H9 (cell line): ENCODE data around the gene UQCRHL. TPM values are rescaled to one million over a fixed set of nuclear protein-coding genes. Genes with fewer than 3 reads are reported as not detected.
"Not testable (repeated sequence)": the region's sequence is repeated elsewhere in the genome, so short reads cannot be mapped to it uniquely, and the experiment has no call there.

ENCODE experiments used
- DNase-seq: peaks from one replicate; pipeline ENCODE4 v3.0.0-alpha.2; 2017
- H2AFZ ChIP-seq: one replicate; pipeline ENCODE4 v1.6.1; 2013; ENCODE audit warnings: mild to moderate bottlenecking, low read length, control low read depth, moderate library complexity
- H2AK5ac ChIP-seq: 2 replicates; pipeline ENCODE4 v1.6.1; 2013; ENCODE audit warnings: low read length, control low read depth, mixed read lengths; ENCODE audit not compliant: insufficient read length
- H2BK120ac ChIP-seq: one replicate; pipeline ENCODE4 v1.6.1; 2013; ENCODE audit warnings: low read depth, mild to moderate bottlenecking, low read length, control low read depth, inconsistent platforms; ENCODE audit not compliant: poor library complexity, severe bottlenecking
- H2BK12ac ChIP-seq: 2 replicates; pipeline ENCODE4 v1.6.1; 2013; ENCODE audit warnings: low read length, control low read depth, mixed read lengths, low read depth; ENCODE audit not compliant: insufficient read length
- H2BK15ac ChIP-seq: 2 replicates; pipeline ENCODE4 v1.6.1; 2013; ENCODE audit warnings: low read depth, low read length, control low read depth
- H2BK20ac ChIP-seq: one replicate; pipeline ENCODE4 v1.6.1; 2013; ENCODE audit warnings: low read depth, mild to moderate bottlenecking, low read length, control low read depth, inconsistent platforms; ENCODE audit not compliant: poor library complexity, severe bottlenecking
- H2BK5ac ChIP-seq: 2 replicates; pipeline ENCODE4 v1.6.1; 2013; ENCODE audit warnings: low read length, control low read depth, mixed read lengths; ENCODE audit not compliant: insufficient read length
- H3K14ac ChIP-seq: 2 replicates; pipeline ENCODE4 v1.6.1; 2013; ENCODE audit warnings: low read length, control low read depth; ENCODE audit not compliant: insufficient read depth
- H3K18ac ChIP-seq: 2 replicates; pipeline ENCODE4 v1.6.1; 2013; ENCODE audit warnings: low read depth, mild to moderate bottlenecking, mixed read lengths, low read length, control low read depth; ENCODE audit not compliant: insufficient read length
- H3K23ac ChIP-seq: 2 replicates; pipeline ENCODE4 v1.6.1; 2013; ENCODE audit warnings: low read length, control low read depth, mixed read lengths, low read depth; ENCODE audit not compliant: insufficient read length
- H3K23me2 ChIP-seq: 2 replicates; pipeline ENCODE4 v1.6.1; 2013; ENCODE audit warnings: low read depth, mild to moderate bottlenecking, mixed read lengths, low read length, control low read depth; ENCODE audit not compliant: insufficient read length, poor library complexity, severe bottlenecking
- H3K27ac ChIP-seq: 2 replicates; pipeline ENCODE4 v1.5.1; 2013; ENCODE audit warnings: low read length, control low read depth, mixed read lengths, low read depth; ENCODE audit not compliant: insufficient read length
- H3K27me3 ChIP-seq: 2 replicates; pipeline ENCODE4 v1.6.1; 2013; ENCODE audit warnings: low read length, control low read depth, inconsistent platforms; ENCODE audit not compliant: insufficient read depth
- H3K4ac ChIP-seq: 2 replicates; pipeline ENCODE4 v1.6.1; 2013; ENCODE audit warnings: low read depth, mild to moderate bottlenecking, control low read depth, inconsistent platforms, low read length, moderate library complexity
- H3K4me1 ChIP-seq: 2 replicates; pipeline ENCODE4 v1.6.1; 2013; ENCODE audit warnings: low read length, control low read depth, inconsistent platforms; ENCODE audit not compliant: insufficient read depth
- H3K4me2 ChIP-seq: 2 replicates; pipeline ENCODE4 v1.6.1; 2013; ENCODE audit warnings: low read length, control low read depth, mixed read lengths; ENCODE audit not compliant: insufficient read length, insufficient read depth
- H3K56ac ChIP-seq: 2 replicates; pipeline ENCODE4 v1.6.1; 2013; ENCODE audit warnings: low read depth, mild to moderate bottlenecking, mixed read lengths, low read length, control low read depth; ENCODE audit not compliant: insufficient read length
- H3K79me1 ChIP-seq: 2 replicates; pipeline ENCODE4 v1.6.1; 2013; ENCODE audit warnings: low read depth, mild to moderate bottlenecking, moderate library complexity, low read length, control low read depth, inconsistent platforms; ENCODE audit not compliant: insufficient read depth, poor library complexity, severe bottlenecking
- H3K79me2 ChIP-seq: 2 replicates; pipeline ENCODE4 v1.6.1; 2013; ENCODE audit warnings: low read length, control low read depth, inconsistent platforms; ENCODE audit not compliant: insufficient read depth
- H3K9ac ChIP-seq: 2 replicates; pipeline ENCODE4 v1.6.1; 2013; ENCODE audit warnings: low read length, control low read depth, mixed read lengths; ENCODE audit not compliant: insufficient read length; ENCODE audit errors: extremely low read depth
- H3K9me3 ChIP-seq: one replicate; pipeline ENCODE4 v1.6.1; 2013; ENCODE audit warnings: low read depth, low read length, inconsistent platforms; ENCODE audit not compliant: control insufficient read depth
- H3T11ph ChIP-seq: one replicate; pipeline ENCODE4 v1.6.1; 2013; ENCODE audit warnings: mild to moderate bottlenecking, low read length, control low read depth, inconsistent platforms
- H4K20me1 ChIP-seq: one replicate; pipeline ENCODE4 v1.6.1; 2013; ENCODE audit not compliant: control insufficient read depth, insufficient read length, insufficient read depth
- H4K5ac ChIP-seq: 2 replicates; pipeline ENCODE4 v1.6.1; 2013; ENCODE audit warnings: low read depth, mild to moderate bottlenecking, mixed read lengths, low read length, control low read depth; ENCODE audit not compliant: insufficient read length
- H4K8ac ChIP-seq: replicated peaks from 2 replicates; pipeline ENCODE4 v1.6.1; 2013; ENCODE audit warnings: low read length, control low read depth, mixed read lengths, low read depth; ENCODE audit not compliant: insufficient read length
- H4K91ac ChIP-seq: 2 replicates; pipeline ENCODE4 v1.6.1; 2013; ENCODE audit warnings: low read depth, mild to moderate bottlenecking, moderate library complexity, mixed read lengths, low read length, control low read depth; ENCODE audit not compliant: insufficient read length
- H3K27ac Mint-ChIP-seq, 3 experiments: 2 replicates in 2 of 3; 3 replicates in 1 of 3; pipeline ENCODE4 v1.8.0; 2020 to 2021; ENCODE audit warnings: mixed read lengths in 3 of 3, mild to moderate bottlenecking in 1 of 3, moderate library complexity in 1 of 3
- H3K27me3 Mint-ChIP-seq: 2 replicates; pipeline ENCODE4 v1.8.0; 2021; ENCODE audit warnings: low read depth, mild to moderate bottlenecking, moderate library complexity, mixed read lengths
- H3K36me3 Mint-ChIP-seq, 3 experiments: 2 replicates in 2 of 3; 3 replicates in 1 of 3; pipeline ENCODE4 v1.8.0; 2020 to 2021; ENCODE audit warnings: low read depth in 3 of 3, mixed read lengths in 3 of 3; ENCODE audit not compliant: insufficient read depth in 1 of 3
- H3K4me1 Mint-ChIP-seq, 2 experiments: 2 replicates each; pipeline ENCODE4 v1.8.0; 2020; ENCODE audit warnings: mixed read lengths in 2 of 2
- H3K4me3 Mint-ChIP-seq, 2 experiments: 2 replicates in 1 of 2; 3 replicates in 1 of 2; pipeline ENCODE4 v1.8.0; 2020 to 2021; ENCODE audit warnings: mild to moderate bottlenecking in 2 of 2, mixed read lengths in 2 of 2, moderate library complexity in 1 of 2
- H3K9me3 Mint-ChIP-seq, 2 experiments: 2 replicates in 1 of 2; 3 replicates in 1 of 2; pipeline ENCODE4 v1.8.0; 2020; ENCODE audit warnings: mild to moderate bottlenecking in 2 of 2, mixed read lengths in 2 of 2, moderate library complexity in 1 of 2
- CTCF ChIP-seq: fragments of 200-600 bp; sonication (generic); conservative IDR thresholded peaks from 3 replicates; pipeline ENCODE4 v1.8.0; 2021; ENCODE audit warnings: antibody characterized with exemption, mild to moderate bottlenecking
- WGBS: extraction: QIAGEN DNeasy Blood & Tissue Kit; methylation state at CpG from one replicate; pipeline ENCODE4 v1.1.7; 2013; ENCODE audit warnings: missing lambda C conversion rate, low lambda C conversion rate, mixed read lengths; ENCODE audit not compliant: insufficient read length; ENCODE audit errors: extremely low coverage; 5-methylcytosine and 5-hydroxymethylcytosine counted together
- total RNA-seq: library from RNA; stranded (reverse); gene quantifications from 2 replicates; pipeline ENCODE4 v1.2.1, GENCODE V29; 2021

The UQCRHL gene
- total RNA-seq, 1 experiment from 2014 or later = 2.0 TPM

DNA sequence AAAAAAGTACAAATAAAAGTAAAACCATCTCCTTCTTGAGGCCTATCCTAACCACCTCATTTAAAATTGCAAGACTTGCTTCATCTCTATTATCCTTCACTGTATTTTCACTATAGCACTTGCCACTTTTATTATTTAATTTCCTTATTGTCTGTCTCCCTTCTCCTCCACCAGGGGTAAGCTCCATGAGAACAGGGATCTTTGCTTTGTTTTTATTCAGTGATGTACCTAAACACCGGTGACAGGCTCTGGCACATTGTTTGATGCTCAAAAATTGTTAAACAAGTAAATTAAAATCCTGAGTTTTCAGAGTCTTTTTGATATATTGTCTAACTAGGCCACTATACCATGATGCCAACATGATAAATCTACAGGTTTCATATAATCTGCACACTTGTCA is 22.8 kb upstream of the UQCRHL start:
- H3K36me3 Mint-ChIP-seq = peaks cover 7 to 11% (median 7%) of the 10 kb centered on the region in 3 experiments; a peak in 6 of 7 replicates
- Histone ChIP-seq H2AK5ac (no peak overlapping the region), H3K56ac (no peak overlapping the region), H4K20me1 (no peaks in the 10 kb centered on the region), H3K4me1 (peaks cover 3% of the 10 kb centered on the region; the same call in 1 of the 2 replicates), H3K9me3 (no peaks in the 10 kb centered on the region), H2BK12ac (no peak overlapping the region), H2BK15ac (no peak overlapping the region), H3K79me2 (no peaks in the 10 kb centered on the region), H2AFZ (no peak overlapping the region), H2BK20ac (no peak overlapping the region), H3K9ac (no peak overlapping the region), H3K18ac (no peak overlapping the region), H3K27me3 (no peaks in the 10 kb centered on the region), H4K5ac (no peak overlapping the region), H3K14ac (no peak overlapping the region), H3K27ac (no peak overlapping the region), H3T11ph (no peak overlapping the region), H3K4me2 (no peak overlapping the region), H2BK5ac (no peak overlapping the region), H3K4ac (no peak overlapping the region), H3K23ac (no peak overlapping the region), H3K23me2 (peaks cover 10% of the 10 kb centered on the region), H4K8ac (no peak overlapping the region), H2BK120ac (no peak overlapping the region), H3K79me1 (no peaks in the 10 kb centered on the region), H4K91ac (no peak overlapping the region)
- no peaks in the 10 kb centered on the region for H3K27me3 Mint-ChIP-seq
- H3K9me3 Mint-ChIP-seq = no peaks in the 10 kb centered on the region; a peak in 1 of 5 replicates
- no CpG with 5 or more reads among the region's 1 CpG for WGBS
- peak; percentile 48 for TF ChIP-seq CTCF
- no peak for DNase-seq
- H3K4me1 Mint-ChIP-seq = peaks cover 35 to 37% of the 10 kb centered on the region in 2 experiments
- peak overlapping the region in 2 of 3 experiments; percentile 5 to 82; a peak in 3 of 7 replicates for H3K27ac Mint-ChIP-seq
- H3K4me3 Mint-ChIP-seq = 0 out of 5 replicates have a peak overlapping the region, but pooled peaks of 1 of the 2 experiments have one; percentile 53

DNA sequence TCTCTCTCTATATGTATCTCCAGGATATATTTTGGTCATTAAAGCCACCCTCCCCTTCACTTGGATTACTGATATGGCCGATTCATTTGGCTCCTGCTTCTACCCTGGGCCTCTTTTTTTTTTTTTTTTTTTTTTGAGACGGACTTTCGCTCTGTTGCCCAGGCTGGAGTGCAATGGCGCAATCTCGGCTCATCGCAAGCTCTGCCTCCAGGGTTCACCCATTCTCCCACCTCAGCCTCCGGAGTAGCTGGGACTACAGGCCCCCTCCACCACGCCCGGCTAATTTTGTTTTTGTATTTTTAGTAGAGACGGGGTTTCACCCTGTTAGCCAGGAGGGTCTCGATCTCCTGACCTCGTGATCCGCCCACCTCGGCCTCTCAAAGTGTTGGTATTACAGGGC is 21.5 kb upstream of the UQCRHL start:
- no CpG with 5 or more reads among the region's 14 CpGs for WGBS
- H3K79me1 ChIP-seq, H3K27ac ChIP-seq: not testable (repeated sequence)

More for the DNA sequence above, 21.5 kb upstream of the UQCRHL start:
- H3K9me3 Mint-ChIP-seq, H3K56ac ChIP-seq, H4K8ac ChIP-seq, H3K4me2 ChIP-seq, H2AFZ ChIP-seq, H3K23ac ChIP-seq, H3K27me3 Mint-ChIP-seq, H2BK120ac ChIP-seq, H4K20me1 ChIP-seq, H3K4me1 ChIP-seq, H3K4me3 Mint-ChIP-seq, H3K9ac ChIP-seq, DNase-seq, H2BK15ac ChIP-seq, H2AK5ac ChIP-seq, H4K5ac ChIP-seq, H3K14ac ChIP-seq, H2BK12ac ChIP-seq, H3K23me2 ChIP-seq, H3K27me3 ChIP-seq, H3K79me2 ChIP-seq, H3K4ac ChIP-seq, H2BK20ac ChIP-seq, H3K27ac Mint-ChIP-seq, H2BK5ac ChIP-seq, H4K91ac ChIP-seq, H3K18ac ChIP-seq, H3T11ph ChIP-seq, H3K9me3 ChIP-seq: not testable (repeated sequence)
- H3K36me3 Mint-ChIP-seq = peaks cover 7 to 11% (median 7%) of the 10 kb centered on the region in 3 experiments; a peak in 6 of 7 replicates
- peaks cover 34 to 35% of the 10 kb centered on the region in 2 experiments for H3K4me1 Mint-ChIP-seq
